SKM-1 (cell line): ENCODE measurements around the gene SPSB1.

Experiments used
- DNase-seq: peaks from one replicate; lab custom pipeline; 2025; ENCODE audit not compliant: unreplicated experiment; lab: John Stamatoyannopoulos, UW

Gene SPSB1

GRCh38 chr1:9317591-9318417 lies 25.1 kb downstream of the SPSB1 start:
- DNase-seq: no peak

- no peak for DNase-seq
Observed at GRCh38 chr1:9319208-9319788, 26.6 kb downstream of the SPSB1 start.

- no peak for DNase-seq
Observed at GRCh38 chr1:9319789-9320519, 27.3 kb downstream of the SPSB1 start.

GRCh38 chr1:9320520-9321479 lies 28.1 kb downstream of the SPSB1 start:
- DNase-seq: no peak

GRCh38 chr1:9321480-9321849 lies 28.8 kb downstream of the SPSB1 start:
- DNase-seq: no peak

DNA sequence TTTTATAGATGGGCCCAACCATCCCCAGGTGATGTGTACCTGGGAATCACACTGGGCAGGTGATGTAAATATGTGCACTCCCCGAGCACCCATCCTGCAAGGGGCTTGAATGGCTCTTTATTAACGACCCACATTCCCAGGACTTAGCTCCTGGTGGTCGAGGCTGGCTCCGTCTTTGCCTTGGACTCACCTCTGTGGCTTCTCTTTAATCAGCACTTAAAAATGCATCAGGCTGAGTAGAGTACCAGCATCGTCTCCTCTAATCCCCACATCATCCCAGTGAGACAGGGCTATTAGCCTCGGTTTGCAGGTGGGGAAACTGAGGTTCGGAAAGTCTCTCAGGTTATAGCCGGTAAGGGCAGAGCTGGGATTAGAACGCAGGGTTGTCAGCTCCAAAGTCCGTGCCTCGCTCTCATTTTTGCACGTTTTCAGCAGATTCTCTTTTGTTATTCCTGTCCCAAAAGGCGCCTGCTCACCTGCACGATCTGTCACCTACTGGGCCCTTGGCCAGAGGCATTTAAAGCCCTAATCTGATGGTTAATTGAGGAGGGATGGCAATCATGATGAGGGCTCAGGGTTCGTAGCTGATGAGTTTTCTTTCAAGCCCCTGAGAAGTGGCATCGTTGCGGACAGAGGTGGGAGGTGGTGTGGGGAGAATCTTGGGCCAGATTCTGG lies 29.4 kb downstream of the SPSB1 start:
- no peak for DNase-seq

GRCh38 chr1:9322661-9323244 lies 30.1 kb downstream of the SPSB1 start:
- DNase-seq: no peak

- no peak for DNase-seq
Observed at GRCh38 chr1:9324246-9325096, 31.8 kb downstream of the SPSB1 start.

DNA sequence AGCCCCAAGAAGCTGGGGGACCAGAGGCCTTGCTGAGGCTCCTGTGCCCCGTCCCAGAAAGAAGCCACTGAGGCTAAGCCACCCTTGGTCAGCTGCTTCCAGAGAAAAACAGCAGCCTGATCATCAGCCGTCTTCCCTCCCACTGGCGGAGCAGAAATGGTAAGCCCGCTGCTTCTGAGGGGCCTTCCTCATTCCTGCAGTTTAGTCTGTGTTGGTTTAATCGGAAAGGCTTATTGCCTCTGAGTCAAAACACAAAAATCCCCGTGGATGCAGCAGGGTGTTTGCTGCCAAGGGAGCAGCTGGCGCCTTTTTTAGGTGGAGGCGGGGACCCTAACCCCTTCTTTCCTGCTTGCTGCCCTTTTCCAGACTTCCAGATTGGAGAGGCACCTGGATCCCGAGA lies 33.9 kb downstream of the SPSB1 start:
- DNase-seq: no peak

- no peak for DNase-seq
Observed at GRCh38 chr1:9328201-9328600, 35.5 kb downstream of the SPSB1 start.

DNA sequence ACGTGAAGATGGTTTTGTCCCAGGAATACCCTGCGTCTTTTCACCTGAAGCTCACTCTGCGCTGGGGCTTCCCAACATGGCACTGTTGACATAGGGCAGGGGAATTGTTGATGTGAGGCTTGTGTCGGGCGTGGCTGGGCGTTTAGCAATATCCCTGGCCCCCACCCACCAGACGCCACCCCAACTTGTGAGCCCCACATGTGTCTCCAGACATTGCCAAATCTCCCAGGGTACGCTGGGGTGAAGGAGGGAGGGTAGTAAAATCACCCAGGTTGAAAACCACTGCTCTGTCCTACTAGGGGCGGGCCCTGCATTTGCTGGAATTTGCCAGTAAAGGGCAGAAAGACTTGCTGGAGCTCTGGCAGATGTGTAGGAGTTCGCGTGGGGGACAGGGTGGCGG lies 36.0 kb downstream of the SPSB1 start:
- no peak for DNase-seq

GRCh38 chr1:9331016-9331415 lies 38.3 kb downstream of the SPSB1 start:
- no peak for DNase-seq

GRCh38 chr1:9331558-9332346 lies 39.1 kb downstream of the SPSB1 start:
- no peak for DNase-seq

- no peak for DNase-seq
Observed at GRCh38 chr1:9332513-9333143, 39.9 kb downstream of the SPSB1 start.

DNA sequence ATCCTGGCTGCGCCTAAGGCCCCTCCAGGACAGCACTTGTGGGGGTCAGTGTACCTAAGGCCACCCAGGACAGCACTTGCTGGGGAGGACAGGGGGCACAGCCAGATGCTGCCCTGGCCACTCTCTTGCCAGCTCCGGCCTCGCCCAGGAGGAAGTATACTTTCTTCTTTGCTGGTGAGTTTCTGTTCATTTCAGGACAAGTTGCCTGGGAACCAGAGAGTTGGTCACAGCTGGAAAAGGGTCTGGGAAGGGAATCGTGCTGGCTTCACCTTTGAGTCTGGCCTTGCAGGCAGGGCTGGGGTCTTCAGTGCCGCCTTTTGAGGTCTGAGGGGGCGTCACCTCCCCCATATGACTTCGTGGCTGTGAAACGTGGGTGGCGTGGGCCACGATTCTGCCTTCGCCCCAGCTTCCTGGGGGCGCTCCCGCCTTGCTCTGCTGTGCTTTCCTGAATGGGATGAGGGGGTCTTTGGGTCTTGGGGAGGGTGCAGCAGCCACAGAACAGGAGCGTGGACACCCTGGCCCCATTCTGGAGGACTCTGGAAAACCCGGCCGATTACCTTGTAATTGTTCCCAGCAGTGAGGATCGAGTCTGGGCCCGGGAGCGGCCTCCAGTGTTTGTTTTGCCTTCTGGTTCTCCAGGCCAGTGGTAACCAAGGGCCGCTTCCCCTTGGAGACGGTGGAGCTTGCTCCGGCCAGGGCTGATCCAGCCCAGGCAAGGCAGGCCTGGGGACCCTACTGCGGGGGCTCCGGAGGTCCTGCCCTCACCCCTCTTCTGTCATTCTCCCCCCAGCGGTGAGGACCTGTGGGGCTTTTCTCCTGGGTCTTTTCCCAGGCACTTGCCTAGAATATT lies 45.9 kb downstream of the SPSB1 start:
- DNase-seq: no peak

DNA sequence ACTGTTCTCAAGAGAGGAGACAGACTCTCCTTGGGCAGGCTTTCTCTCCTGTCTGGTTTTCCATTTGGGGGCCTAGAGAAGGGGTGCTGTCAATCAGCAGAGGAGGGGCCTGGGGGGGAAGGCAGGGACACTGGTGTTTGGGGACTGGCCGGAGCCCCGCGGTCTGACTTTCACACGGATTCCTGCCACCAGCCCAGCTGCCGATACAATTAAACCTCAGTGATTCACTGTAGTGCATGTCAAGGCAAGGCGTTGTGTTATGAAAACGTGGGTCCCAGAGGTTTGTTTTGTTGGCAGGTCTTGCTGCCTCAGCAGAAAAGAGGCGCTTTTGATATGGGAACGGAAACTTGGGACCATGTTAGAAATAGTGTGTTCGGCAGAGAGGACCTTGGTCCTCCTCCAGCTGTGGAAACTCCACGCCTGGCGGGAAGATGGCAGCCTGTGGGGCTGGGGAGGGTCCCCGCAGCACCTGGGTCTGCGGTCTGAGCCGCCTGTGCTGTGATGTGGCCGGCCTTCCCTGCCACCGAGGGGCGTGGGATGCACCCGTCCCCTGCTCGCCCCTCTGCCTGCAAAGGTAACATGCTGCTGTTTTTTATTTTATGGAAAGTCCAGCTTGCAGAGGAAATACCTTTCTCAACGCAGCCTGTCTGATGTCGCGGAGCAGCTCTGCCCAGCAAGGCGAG lies 47.6 kb downstream of the SPSB1 start:
- no peak for DNase-seq
